Keratinocyte (primary cell): Measurements from ENCODE around the gene ERICH6B. TPM values are rescaled to one million over a fixed set of nuclear protein-coding genes. Genes with fewer than 3 reads are reported as not detected.

Source experiments
- DNase-seq: peaks from one replicate; pipeline ENCODE4 v3.0.0-alpha.2; 2011; ENCODE audit warnings: low read depth, missing footprints, low spot score
- FAIRE-seq: peaks from 2 replicates; lab custom pipeline; 2011; peaks lifted over from hg19 to GRCh38; lab: Jason Lieb, UNC
- H2AFZ ChIP-seq: 2 replicates; pipeline ENCODE4 v1.6.0; 2012; ENCODE audit warnings: low read length, control low read depth, inconsistent platforms; ENCODE audit not compliant: control insufficient read depth
- H3K27ac ChIP-seq: 2 replicates; pipeline ENCODE4 v1.5.1; 2011; ENCODE audit warnings: low read length; ENCODE audit not compliant: control insufficient read depth, insufficient read depth
- H3K27me3 ChIP-seq: 3 replicates; pipeline ENCODE4 v1.6.0; 2011; ENCODE audit warnings: low read length; ENCODE audit not compliant: control insufficient read depth, insufficient read depth; ENCODE audit errors: extremely low read depth
- H3K36me3 ChIP-seq, 2 experiments: 2 replicates in 1 of 2; 3 replicates in 1 of 2; pipeline ENCODE4 v1.5.1; 2011; ENCODE audit warnings: low read length in 2 of 2, mild to moderate bottlenecking in 1 of 2; ENCODE audit not compliant: control insufficient read depth in 2 of 2, insufficient read depth in 2 of 2; ENCODE audit errors: extremely low read depth in 1 of 2
- H3K4me1 ChIP-seq: 3 replicates; pipeline ENCODE4 v1.5.1; 2011; ENCODE audit warnings: low read length; ENCODE audit not compliant: control insufficient read depth, insufficient read depth; ENCODE audit errors: extremely low read depth
- H3K4me2 ChIP-seq: 3 replicates; pipeline ENCODE4 v1.6.0; 2011; ENCODE audit warnings: low read depth, low read length; ENCODE audit not compliant: control insufficient read depth, insufficient read depth; ENCODE audit errors: extremely low read depth
- H3K4me3 ChIP-seq, 3 experiments: fragments of 200-600 bp in 1 of 3; sonication (generic) in 1 of 3; 2 replicates in 2 of 3; 3 replicates in 1 of 3; pipeline ENCODE4 v1.5.1; 2011 to 2016; ENCODE audit warnings: low read length in 3 of 3, mild to moderate bottlenecking in 3 of 3, control low read depth in 2 of 3, inconsistent platforms in 1 of 3, low read depth in 1 of 3, mixed read lengths in 1 of 3, mixed run types in 1 of 3, moderate library complexity in 1 of 3; ENCODE audit not compliant: control insufficient read depth in 2 of 3, insufficient read depth in 2 of 3; ENCODE audit errors: extremely low read depth in 1 of 3
- H3K79me2 ChIP-seq: 2 replicates; pipeline ENCODE4 v1.6.0; 2012; ENCODE audit warnings: low read length; ENCODE audit not compliant: control insufficient read depth, insufficient read depth
- H3K9ac ChIP-seq: 3 replicates; pipeline ENCODE4 v1.6.0; 2011; ENCODE audit warnings: low read length; ENCODE audit not compliant: control insufficient read depth, insufficient read depth; ENCODE audit errors: extremely low read depth
- H3K9me1 ChIP-seq: 3 replicates; pipeline ENCODE4 v1.6.0; 2011; ENCODE audit warnings: low read length; ENCODE audit not compliant: control insufficient read depth, insufficient read depth; ENCODE audit errors: extremely low read depth
- H3K9me3 ChIP-seq: 2 replicates; pipeline ENCODE4 v1.5.1; 2012; ENCODE audit warnings: low read depth, low read length; ENCODE audit not compliant: control insufficient read depth
- H4K20me1 ChIP-seq: 3 replicates; pipeline ENCODE4 v1.6.0; 2011; ENCODE audit warnings: low read length; ENCODE audit not compliant: control insufficient read depth, insufficient read depth; ENCODE audit errors: extremely low read depth
- EZH2 ChIP-seq: IDR thresholded peaks from one replicate; pipeline ENCODE4 v1.6.1; 2012; ENCODE audit warnings: inconsistent platforms, mild to moderate bottlenecking, low read length, moderate library complexity
- dilution Hi-C: fragments of 300-500 bp; cut with MboI; formaldehyde crosslinking; loops from one replicate; pipeline ENCODE4 v1.7.0; 2020; ENCODE audit warnings: low sequenced_read_pairs; ENCODE audit not compliant: extremely low pct_ligation_motif_present
- polyA plus RNA-seq, 5 experiments: library from polyadenylated mRNA; depleted of rRNA in 3 of 5; stranded (reverse) in 3 of 5; stranded (forward) in 1 of 5; unstranded in 1 of 5; fragments of >200 nt; gene quantifications; 1 replicate in 1 of 5; 2 replicates in 3 of 5; 3 replicates in 1 of 5; pipeline versions ENCODE4 v1.2.1 to v1.2.3, GENCODE V29; 2011 to 2012; ENCODE audit warnings: missing spikeins in 2 of 5, low read depth in 1 of 5, low replicate concordance in 1 of 5
- TF ChIP-seq, protein P1 (sequence below), 3 experiments: IDR thresholded peaks in 1 of 3; conservative IDR thresholded peaks in 1 of 3; optimal IDR thresholded peaks in 1 of 3; 2 replicates in 2 of 3; 3 replicates in 1 of 3; pipeline versions ENCODE3 to v1.5.1; 2011; ENCODE audit warnings: low read length in 3 of 3, mild to moderate bottlenecking in 3 of 3, moderate library complexity in 2 of 3, control low read depth in 1 of 3, inconsistent platforms in 1 of 3; ENCODE audit not compliant: insufficient read depth in 2 of 3; ENCODE audit errors: extremely low read depth in 1 of 3

The ERICH6B gene
- polyA plus RNA-seq, 1 donor (not counting 4 experiments of a cell fraction or from before 2014, with no cell fraction given): not detected

DNA sequence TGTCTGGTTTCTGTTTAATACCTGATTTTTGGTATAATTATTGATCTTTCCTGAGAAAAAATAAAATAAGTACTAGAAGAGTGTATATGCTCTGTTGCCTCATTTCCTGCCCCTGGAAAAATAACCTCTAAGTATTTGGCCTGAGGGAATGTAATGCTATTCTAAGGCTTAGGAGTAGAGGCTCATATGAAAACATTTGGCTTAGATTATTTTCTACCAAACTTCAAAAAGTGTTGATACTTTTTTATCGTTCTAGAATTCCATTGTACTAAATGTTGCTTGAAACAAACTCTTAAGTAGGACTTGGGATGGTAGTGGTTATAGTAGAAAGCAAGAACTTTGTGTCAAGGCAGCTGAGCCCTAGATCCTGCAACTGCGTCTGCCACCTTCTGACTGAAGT, 93.0 kb downstream of the ERICH6B start:
- no peaks in the 10 kb centered on the region for H3K9me1 ChIP-seq
- H3K79me2 ChIP-seq: peaks cover 1% of the 10 kb centered on the region
- no peak overlapping the region for H3K27ac ChIP-seq
- H3K36me3 ChIP-seq: peaks cover 8 to 29% of the 10 kb centered on the region in 2 experiments
- H3K9me3 ChIP-seq: no peaks in the 10 kb centered on the region
- H4K20me1 ChIP-seq: no peaks in the 10 kb centered on the region
- no peak overlapping the region for H3K9ac ChIP-seq
- no peaks in the 10 kb centered on the region for H3K27me3 ChIP-seq
- DNase-seq (no peak), FAIRE-seq (peak; percentile 17)
- H3K4me1 ChIP-seq: peaks cover 16% of the 10 kb centered on the region
- no peak overlapping the region for H3K4me2 ChIP-seq
- TF ChIP-seq, protein P1, sequence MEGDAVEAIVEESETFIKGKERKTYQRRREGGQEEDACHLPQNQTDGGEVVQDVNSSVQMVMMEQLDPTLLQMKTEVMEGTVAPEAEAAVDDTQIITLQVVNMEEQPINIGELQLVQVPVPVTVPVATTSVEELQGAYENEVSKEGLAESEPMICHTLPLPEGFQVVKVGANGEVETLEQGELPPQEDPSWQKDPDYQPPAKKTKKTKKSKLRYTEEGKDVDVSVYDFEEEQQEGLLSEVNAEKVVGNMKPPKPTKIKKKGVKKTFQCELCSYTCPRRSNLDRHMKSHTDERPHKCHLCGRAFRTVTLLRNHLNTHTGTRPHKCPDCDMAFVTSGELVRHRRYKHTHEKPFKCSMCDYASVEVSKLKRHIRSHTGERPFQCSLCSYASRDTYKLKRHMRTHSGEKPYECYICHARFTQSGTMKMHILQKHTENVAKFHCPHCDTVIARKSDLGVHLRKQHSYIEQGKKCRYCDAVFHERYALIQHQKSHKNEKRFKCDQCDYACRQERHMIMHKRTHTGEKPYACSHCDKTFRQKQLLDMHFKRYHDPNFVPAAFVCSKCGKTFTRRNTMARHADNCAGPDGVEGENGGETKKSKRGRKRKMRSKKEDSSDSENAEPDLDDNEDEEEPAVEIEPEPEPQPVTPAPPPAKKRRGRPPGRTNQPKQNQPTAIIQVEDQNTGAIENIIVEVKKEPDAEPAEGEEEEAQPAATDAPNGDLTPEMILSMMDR (optimal IDR thresholded peaks at IDR 0.05 in 1 of 3, IDR thresholded peaks at IDR 0.05 in 1 of 3, conservative IDR thresholded peaks at IDR 0.05 in 1 of 3; ENCODE audit: extremely low read depth in 1 of 3, insufficient read depth in 2 of 3, low read length in 3 of 3): no peak
- TF ChIP-seq EZH2: no peak
- H3K4me3 ChIP-seq: no peak overlapping the region
- dilution Hi-C loops: no loop called here
- H2AFZ ChIP-seq: no peak overlapping the region

DNA sequence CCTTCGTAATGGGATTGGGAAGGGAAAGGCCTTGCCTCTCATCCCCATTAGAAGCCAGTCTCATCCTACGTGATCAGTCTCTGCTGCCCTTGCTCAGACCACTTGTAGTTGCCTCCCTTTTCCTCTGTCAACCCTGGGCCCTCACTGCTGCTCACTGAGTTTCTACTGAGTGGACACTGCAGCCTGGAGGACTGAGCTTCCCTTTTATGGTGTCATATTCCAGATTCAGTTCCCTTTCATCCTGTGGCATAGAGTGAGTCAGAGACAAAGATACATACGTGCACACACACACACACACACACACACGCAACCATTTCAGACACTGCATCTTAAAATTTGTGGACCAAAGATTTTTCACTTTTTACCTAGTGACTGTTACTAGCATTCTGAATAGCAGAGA, 94.2 kb downstream of the ERICH6B start:
- no peak overlapping the region for H2AFZ ChIP-seq
- no peaks in the 10 kb centered on the region for H3K9me1 ChIP-seq
- H3K4me3 ChIP-seq: no peak overlapping the region
- H3K79me2 ChIP-seq: peaks cover 1% of the 10 kb centered on the region
- no peak overlapping the region for H3K9ac ChIP-seq
- no peak overlapping the region for H3K4me2 ChIP-seq
- DNase-seq: no peak
- no peak for TF ChIP-seq EZH2
- TF ChIP-seq, protein P1 (optimal IDR thresholded peaks at IDR 0.05 in 1 of 3, IDR thresholded peaks at IDR 0.05 in 1 of 3, conservative IDR thresholded peaks at IDR 0.05 in 1 of 3; ENCODE audit: extremely low read depth in 1 of 3, insufficient read depth in 2 of 3, low read length in 3 of 3): no peak
- dilution Hi-C loops: no loop called here
- H4K20me1 ChIP-seq: no peaks in the 10 kb centered on the region
- H3K27ac ChIP-seq: no peak overlapping the region
- peaks cover 11 to 28% of the 10 kb centered on the region in 2 experiments for H3K36me3 ChIP-seq
- no peaks in the 10 kb centered on the region for H3K9me3 ChIP-seq
- FAIRE-seq: no peak
- H3K4me1 ChIP-seq: peaks cover 21% of the 10 kb centered on the region
- no peaks in the 10 kb centered on the region for H3K27me3 ChIP-seq
